ENCODE data around the gene CADM2. TPM values are rescaled to one million over a fixed set of nuclear protein-coding genes. Genes with fewer than 3 reads are reported as not detected.

Gene CADM2
- total RNA-seq, 1 experiment from 2014 or later = 0.64 TPM

GRCh38 chr3:85862893-85863455 lies 904.2 kb downstream of the CADM2 start:
- H3K36me3 ChIP-seq (ENCODE audit: control insufficient read depth, insufficient read depth, low read length) = no peaks in the 10 kb centered on the region
- POLR2A ChIA-PET = no interaction called here
- intact Hi-C loops (cut with micrococcal nuclease; ENCODE audit: unreplicated experiment) = no loop called here
- H3K27me3 ChIP-seq (ENCODE audit: control insufficient read depth, insufficient read depth, low read length) = no peaks in the 10 kb centered on the region
- ATAC-seq (no peak), DNase-seq (ENCODE audit: low read depth, low spot score) (no peak)
- no peaks in the 10 kb centered on the region for H3K4me1 ChIP-seq (ENCODE audit: control insufficient read depth, insufficient read depth, low read length)
- CTCF ChIA-PET = no interaction called here
- in situ Hi-C loops (cut with HindIII; ENCODE audit: low pct_unique_long_range_greater_than_20kb, low sequenced_read_pairs) = no loop called here
- TF ChIP-seq, protein P1, sequence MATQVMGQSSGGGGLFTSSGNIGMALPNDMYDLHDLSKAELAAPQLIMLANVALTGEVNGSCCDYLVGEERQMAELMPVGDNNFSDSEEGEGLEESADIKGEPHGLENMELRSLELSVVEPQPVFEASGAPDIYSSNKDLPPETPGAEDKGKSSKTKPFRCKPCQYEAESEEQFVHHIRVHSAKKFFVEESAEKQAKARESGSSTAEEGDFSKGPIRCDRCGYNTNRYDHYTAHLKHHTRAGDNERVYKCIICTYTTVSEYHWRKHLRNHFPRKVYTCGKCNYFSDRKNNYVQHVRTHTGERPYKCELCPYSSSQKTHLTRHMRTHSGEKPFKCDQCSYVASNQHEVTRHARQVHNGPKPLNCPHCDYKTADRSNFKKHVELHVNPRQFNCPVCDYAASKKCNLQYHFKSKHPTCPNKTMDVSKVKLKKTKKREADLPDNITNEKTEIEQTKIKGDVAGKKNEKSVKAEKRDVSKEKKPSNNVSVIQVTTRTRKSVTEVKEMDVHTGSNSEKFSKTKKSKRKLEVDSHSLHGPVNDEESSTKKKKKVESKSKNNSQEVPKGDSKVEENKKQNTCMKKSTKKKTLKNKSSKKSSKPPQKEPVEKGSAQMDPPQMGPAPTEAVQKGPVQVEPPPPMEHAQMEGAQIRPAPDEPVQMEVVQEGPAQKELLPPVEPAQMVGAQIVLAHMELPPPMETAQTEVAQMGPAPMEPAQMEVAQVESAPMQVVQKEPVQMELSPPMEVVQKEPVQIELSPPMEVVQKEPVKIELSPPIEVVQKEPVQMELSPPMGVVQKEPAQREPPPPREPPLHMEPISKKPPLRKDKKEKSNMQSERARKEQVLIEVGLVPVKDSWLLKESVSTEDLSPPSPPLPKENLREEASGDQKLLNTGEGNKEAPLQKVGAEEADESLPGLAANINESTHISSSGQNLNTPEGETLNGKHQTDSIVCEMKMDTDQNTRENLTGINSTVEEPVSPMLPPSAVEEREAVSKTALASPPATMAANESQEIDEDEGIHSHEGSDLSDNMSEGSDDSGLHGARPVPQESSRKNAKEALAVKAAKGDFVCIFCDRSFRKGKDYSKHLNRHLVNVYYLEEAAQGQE (IDR thresholded peaks at IDR 0.05; ENCODE audit: insufficient read depth in 1 of 2, low read depth in 2 of 2, low read length in 1 of 2) = no peak
- no peak for TF ChIP-seq SIN3A (IDR thresholded peaks at IDR 0.05; ENCODE audit: borderline replicate concordance, insufficient read depth, low read depth, low read length)
- TF ChIP-seq, protein P2, sequence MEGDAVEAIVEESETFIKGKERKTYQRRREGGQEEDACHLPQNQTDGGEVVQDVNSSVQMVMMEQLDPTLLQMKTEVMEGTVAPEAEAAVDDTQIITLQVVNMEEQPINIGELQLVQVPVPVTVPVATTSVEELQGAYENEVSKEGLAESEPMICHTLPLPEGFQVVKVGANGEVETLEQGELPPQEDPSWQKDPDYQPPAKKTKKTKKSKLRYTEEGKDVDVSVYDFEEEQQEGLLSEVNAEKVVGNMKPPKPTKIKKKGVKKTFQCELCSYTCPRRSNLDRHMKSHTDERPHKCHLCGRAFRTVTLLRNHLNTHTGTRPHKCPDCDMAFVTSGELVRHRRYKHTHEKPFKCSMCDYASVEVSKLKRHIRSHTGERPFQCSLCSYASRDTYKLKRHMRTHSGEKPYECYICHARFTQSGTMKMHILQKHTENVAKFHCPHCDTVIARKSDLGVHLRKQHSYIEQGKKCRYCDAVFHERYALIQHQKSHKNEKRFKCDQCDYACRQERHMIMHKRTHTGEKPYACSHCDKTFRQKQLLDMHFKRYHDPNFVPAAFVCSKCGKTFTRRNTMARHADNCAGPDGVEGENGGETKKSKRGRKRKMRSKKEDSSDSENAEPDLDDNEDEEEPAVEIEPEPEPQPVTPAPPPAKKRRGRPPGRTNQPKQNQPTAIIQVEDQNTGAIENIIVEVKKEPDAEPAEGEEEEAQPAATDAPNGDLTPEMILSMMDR (IDR thresholded peaks at IDR 0.05) = no peak
- no peak for TF ChIP-seq TCF7L2 (IDR thresholded peaks at IDR 0.05; ENCODE audit: low read depth, low read length)
- TF ChIP-seq POLR2AphosphoS5 (IDR thresholded peaks at IDR 0.05; ENCODE audit: low read depth, low read length) = no peak
- H3K9me3 ChIP-seq (ENCODE audit: control insufficient read depth, insufficient read depth, low read depth, low read length) = no peaks in the 10 kb centered on the region
- BruUV-seq (replicated peaks) = no TSS peak
- H3K4me3 ChIP-seq (ENCODE audit: low read depth in 2 of 2, low read length in 2 of 2) = no peak overlapping the region
- H3K27ac ChIP-seq (ENCODE audit: low read length) = no peak overlapping the region

DNA sequence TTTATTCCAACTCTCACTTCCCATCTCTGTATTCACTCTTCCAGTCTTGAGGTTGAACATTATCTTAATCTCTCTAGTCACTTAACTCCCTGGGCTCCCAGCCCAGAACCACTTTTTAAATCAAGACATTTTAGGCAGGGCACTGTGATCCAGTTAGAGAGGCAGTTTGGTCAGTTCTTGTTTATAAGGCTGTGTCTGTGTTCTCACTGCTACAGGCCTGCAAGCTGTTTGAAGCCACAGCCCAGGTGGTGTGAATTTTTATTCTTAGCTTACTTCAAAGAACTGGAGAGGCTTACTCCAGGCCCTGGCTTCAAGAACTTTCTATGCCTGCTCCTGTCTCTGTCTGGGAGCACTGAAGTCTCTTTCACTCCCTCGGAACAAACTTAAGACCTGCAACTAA lies 906.1 kb downstream of the CADM2 start:
- H3K27me3 ChIP-seq (ENCODE audit: control insufficient read depth, insufficient read depth, low read length) = no peaks in the 10 kb centered on the region
- no peaks in the 10 kb centered on the region for H3K4me1 ChIP-seq (ENCODE audit: control insufficient read depth, insufficient read depth, low read length)
- no peak for DNase-seq (ENCODE audit: low read depth, low spot score)
- ATAC-seq = no peak
- no TSS peak for BruUV-seq (replicated peaks)
- ChIA-PET CTCF (no interaction called here), POLR2A (no interaction called here)
- H3K36me3 ChIP-seq (ENCODE audit: control insufficient read depth, insufficient read depth, low read length) = no peaks in the 10 kb centered on the region
- intact Hi-C loops (cut with micrococcal nuclease; ENCODE audit: unreplicated experiment) (no loop called here), in situ Hi-C loops (cut with HindIII; ENCODE audit: low pct_unique_long_range_greater_than_20kb, low sequenced_read_pairs) (no loop called here)
- TF ChIP-seq, protein P1 (IDR thresholded peaks at IDR 0.05; ENCODE audit: insufficient read depth in 1 of 2, low read depth in 2 of 2, low read length in 1 of 2) = no peak
- TF ChIP-seq SIN3A (IDR thresholded peaks at IDR 0.05; ENCODE audit: borderline replicate concordance, insufficient read depth, low read depth, low read length) = no peak
- no peak for TF ChIP-seq POLR2AphosphoS5 (IDR thresholded peaks at IDR 0.05; ENCODE audit: low read depth, low read length)
- no peak for TF ChIP-seq TCF7L2 (IDR thresholded peaks at IDR 0.05; ENCODE audit: low read depth, low read length)
- TF ChIP-seq, protein P2 (IDR thresholded peaks at IDR 0.05) = no peak
- H3K27ac ChIP-seq (ENCODE audit: low read length) = no peak overlapping the region
- no peak overlapping the region for H3K4me3 ChIP-seq (ENCODE audit: low read depth in 2 of 2, low read length in 2 of 2)
- no peaks in the 10 kb centered on the region for H3K9me3 ChIP-seq (ENCODE audit: control insufficient read depth, insufficient read depth, low read depth, low read length)
